Prostate gland (tissue), 2 donors: Measurements from ENCODE around the gene KRT80.

ENCODE experiments used
- CTCF ChIP-seq, 4 experiments: fragments of 200-600 bp in 2 of 4; fragments of 450-650 bp in 2 of 4; sonication (generic) in 2 of 4; IDR thresholded peaks; 1 replicate in 3 of 4; 2 replicates in 1 of 4; pipeline ENCODE4 v1.5.1; 2016 to 2019; ENCODE audit warnings: antibody characterized with exemption in 4 of 4, mild to moderate bottlenecking in 2 of 4, moderate library complexity in 2 of 4
- POLR2A ChIP-seq: fragments of 450-650 bp; IDR thresholded peaks from one replicate; pipeline ENCODE4 v1.6.1; 2016; ENCODE audit warnings: antibody characterized with exemption, mild to moderate bottlenecking
- POLR2AphosphoS5 ChIP-seq: sonication (generic); formaldehyde crosslinking; IDR thresholded peaks from one replicate; pipeline ENCODE4 v1.6.1; 2017; ENCODE audit warnings: antibody characterized with exemption

- no peak for TF ChIP-seq POLR2AphosphoS5
- TF ChIP-seq CTCF (IDR thresholded peaks at IDR 0.05): no peak
- no peak for TF ChIP-seq POLR2A
These were observed 21.9 kb downstream of the KRT80 start for GRCh38 chr12:52169886-52170285.
